Vagina (tissue), 2 donors: ENCODE data around the gene BMPR1A. TPM values are rescaled to one million over a fixed set of nuclear protein-coding genes. Genes with fewer than 3 reads are reported as not detected.
A peak's percentile ranks its signal among the peaks of the same experiment; 100 is the strongest.

Experiments
- DNase-seq, 2 donors: peaks; one replicate each; pipeline ENCODE4 v3.0.0-alpha.2; 2017; ENCODE audit errors: extremely low spot score in 2 of 2
- H3K27ac ChIP-seq: fragments of 200-600 bp; sonication (generic); one replicate; pipeline ENCODE4 v1.5.1; 2019
- H3K27me3 ChIP-seq: fragments of 200-600 bp; sonication (generic); one replicate; pipeline ENCODE4 v1.5.1; 2019
- H3K36me3 ChIP-seq, 2 donors: fragments of 200-600 bp; sonication (generic); one replicate each; pipeline ENCODE4 v1.5.1; 2017 to 2019
- H3K4me1 ChIP-seq: fragments of 200-600 bp; sonication (generic); one replicate; pipeline ENCODE4 v1.5.1; 2019
- H3K4me3 ChIP-seq, 2 donors: fragments of 200-600 bp; sonication (generic); 1 replicate in 1 of 2; 2 replicates in 1 of 2; pipeline ENCODE4 v1.5.1; 2016 to 2019
- H3K9me3 ChIP-seq: fragments of 200-600 bp; sonication (generic); one replicate; pipeline ENCODE4 v1.5.1; 2019
- CTCF ChIP-seq, 3 experiments: fragments of 450-650 bp in 2 of 3; fragments of 200-600 bp in 1 of 3; sonication (generic) in 1 of 3; IDR thresholded peaks; one replicate each; pipeline ENCODE4 v1.5.1; 2017 to 2019; ENCODE audit warnings: antibody characterized with exemption in 3 of 3, mild to moderate bottlenecking in 2 of 3, moderate library complexity in 2 of 3
- POLR2A ChIP-seq, 2 donors: fragments of 450-650 bp; IDR thresholded peaks; one replicate each; pipeline ENCODE4 v1.6.1; 2017; ENCODE audit warnings: antibody characterized with exemption in 2 of 2, mild to moderate bottlenecking in 2 of 2, moderate library complexity in 2 of 2
- POLR2AphosphoS5 ChIP-seq, 2 donors: sonication (generic); formaldehyde crosslinking; IDR thresholded peaks; one replicate each; pipeline ENCODE4 v1.9.0; 2017; ENCODE audit warnings: antibody characterized with exemption in 2 of 2, mild to moderate bottlenecking in 2 of 2, low read depth in 1 of 2; ENCODE audit not compliant: insufficient read depth in 1 of 2
- intact Hi-C: fragments of 100-400 bp; cut with DNase I; formaldehyde crosslinking; loops from one replicate; pipeline ENCODE4 v1.15.1; 2023
- total RNA-seq: library from RNA; depleted of rRNA; stranded (reverse); fragments of >200 nt; gene quantifications from one replicate; pipeline ENCODE4 v1.2.3, GENCODE V29; 2016

The BMPR1A gene
- total RNA-seq, 1 donor from 2014 or later, result 33.1 TPM

- H3K9me3 ChIP-seq, result no peaks in the 10 kb centered on the region
- TF ChIP-seq CTCF (IDR thresholded peaks at IDR 0.05) (no peak), POLR2AphosphoS5 (IDR thresholded peaks at IDR 0.05; ENCODE audit: insufficient read depth in 1 of 2, low read depth in 1 of 2) (no peak), POLR2A (IDR thresholded peaks at IDR 0.05) (no peak)
- no peaks in the 10 kb centered on the region for H3K36me3 ChIP-seq
- H3K4me1 ChIP-seq, result peaks cover 15% of the 10 kb centered on the region
- H3K4me3 ChIP-seq, result no peak overlapping the region
- intact Hi-C loops, result loop anchor here (5.0 kb wide), 2 partner anchors 48 to 188 kb away; partner anchors contain the start of gene BMPR1A
- no peak overlapping the region for H3K27ac ChIP-seq
- no peaks in the 10 kb centered on the region for H3K27me3 ChIP-seq
- DNase-seq, result no peak
Measured at GRCh38 chr10:86709396-86710185, 46.8 kb upstream of the BMPR1A start.

- H3K27ac ChIP-seq, result peak overlapping the region; percentile 96
- TF ChIP-seq POLR2AphosphoS5 (IDR thresholded peaks at IDR 0.05; ENCODE audit: insufficient read depth in 1 of 2, low read depth in 1 of 2) (peak in 1 of 2 donors; percentile 61), POLR2A (IDR thresholded peaks at IDR 0.05) (peak in 1 of 2 donors; percentile 58), CTCF (IDR thresholded peaks at IDR 0.05) (peak; percentile 57 to 90 (median 76))
- H3K4me3 ChIP-seq, result peak overlapping the region; percentile 72 to 76
- no peak for DNase-seq
- H3K9me3 ChIP-seq, result no peaks in the 10 kb centered on the region
- H3K36me3 ChIP-seq, result no peaks in the 10 kb centered on the region
- peaks cover 15% of the 10 kb centered on the region for H3K4me1 ChIP-seq
- H3K27me3 ChIP-seq, result no peaks in the 10 kb centered on the region
- intact Hi-C loops, result loop anchor here (5.0 kb wide), 1 partner anchor 46 kb away; the partner anchor contains the start of gene BMPR1A
Measured at GRCh38 chr10:86710987-86711512, 45.4 kb upstream of the BMPR1A start.

- Histone ChIP-seq H3K9me3 (no peaks in the 10 kb centered on the region), H3K36me3 (no peaks in the 10 kb centered on the region), H3K27ac (peak overlapping the region; percentile 96), H3K4me1 (peaks cover 15% of the 10 kb centered on the region), H3K27me3 (no peaks in the 10 kb centered on the region), H3K4me3 (peak overlapping the region; percentile 72 to 76)
- TF ChIP-seq CTCF (IDR thresholded peaks at IDR 0.05), result no peak
- no peak for TF ChIP-seq POLR2A (IDR thresholded peaks at IDR 0.05)
- peak in 1 of 2 donors; percentile 39 for TF ChIP-seq POLR2AphosphoS5 (IDR thresholded peaks at IDR 0.05; ENCODE audit: insufficient read depth in 1 of 2, low read depth in 1 of 2)
- intact Hi-C loops, result loop anchor here (5.0 kb wide), 1 partner anchor 46 kb away; the partner anchor contains the start of gene BMPR1A
- DNase-seq, result no peak
Measured at GRCh38 chr10:86711513-86712316, 44.7 kb upstream of the BMPR1A start.

GRCh38 chr10:86712317-86712707, 44.1 kb upstream of the BMPR1A start:
- Histone ChIP-seq H3K36me3 (no peaks in the 10 kb centered on the region), H3K9me3 (no peaks in the 10 kb centered on the region), H3K4me1 (peaks cover 15% of the 10 kb centered on the region), H3K27ac (peak overlapping the region; percentile 96), H3K4me3 (peak overlapping the region; percentile 72 to 76), H3K27me3 (no peaks in the 10 kb centered on the region)
- intact Hi-C loops, result loop anchor here (5.0 kb wide), 1 partner anchor 45 kb away; the partner anchor contains the start of gene BMPR1A
- no peak for TF ChIP-seq POLR2A (IDR thresholded peaks at IDR 0.05)
- peak in 1 of 2 donors; percentile 2 for TF ChIP-seq POLR2AphosphoS5 (IDR thresholded peaks at IDR 0.05; ENCODE audit: insufficient read depth in 1 of 2, low read depth in 1 of 2)
- DNase-seq, result no peak

GRCh38 chr10:86715156-86715795, 41.1 kb upstream of the BMPR1A start:
- Histone ChIP-seq H3K4me3 (no peak overlapping the region), H3K36me3 (no peaks in the 10 kb centered on the region), H3K27ac (no peak overlapping the region), H3K9me3 (no peaks in the 10 kb centered on the region), H3K27me3 (no peaks in the 10 kb centered on the region), H3K4me1 (peaks cover 15% of the 10 kb centered on the region)
- TF ChIP-seq POLR2AphosphoS5 (IDR thresholded peaks at IDR 0.05; ENCODE audit: insufficient read depth in 1 of 2, low read depth in 1 of 2), result no peak
- TF ChIP-seq CTCF (IDR thresholded peaks at IDR 0.05), result no peak
- TF ChIP-seq POLR2A (IDR thresholded peaks at IDR 0.05), result no peak
- DNase-seq, result no peak
- intact Hi-C loops, result no loop called here
